MV-4-11 (cell line): ENCODE data around the gene IRX3.

Experiments
- DNase-seq: peaks from one replicate; lab custom pipeline; 2025; lab: John Stamatoyannopoulos, UW

IRX3 gene

DNA sequence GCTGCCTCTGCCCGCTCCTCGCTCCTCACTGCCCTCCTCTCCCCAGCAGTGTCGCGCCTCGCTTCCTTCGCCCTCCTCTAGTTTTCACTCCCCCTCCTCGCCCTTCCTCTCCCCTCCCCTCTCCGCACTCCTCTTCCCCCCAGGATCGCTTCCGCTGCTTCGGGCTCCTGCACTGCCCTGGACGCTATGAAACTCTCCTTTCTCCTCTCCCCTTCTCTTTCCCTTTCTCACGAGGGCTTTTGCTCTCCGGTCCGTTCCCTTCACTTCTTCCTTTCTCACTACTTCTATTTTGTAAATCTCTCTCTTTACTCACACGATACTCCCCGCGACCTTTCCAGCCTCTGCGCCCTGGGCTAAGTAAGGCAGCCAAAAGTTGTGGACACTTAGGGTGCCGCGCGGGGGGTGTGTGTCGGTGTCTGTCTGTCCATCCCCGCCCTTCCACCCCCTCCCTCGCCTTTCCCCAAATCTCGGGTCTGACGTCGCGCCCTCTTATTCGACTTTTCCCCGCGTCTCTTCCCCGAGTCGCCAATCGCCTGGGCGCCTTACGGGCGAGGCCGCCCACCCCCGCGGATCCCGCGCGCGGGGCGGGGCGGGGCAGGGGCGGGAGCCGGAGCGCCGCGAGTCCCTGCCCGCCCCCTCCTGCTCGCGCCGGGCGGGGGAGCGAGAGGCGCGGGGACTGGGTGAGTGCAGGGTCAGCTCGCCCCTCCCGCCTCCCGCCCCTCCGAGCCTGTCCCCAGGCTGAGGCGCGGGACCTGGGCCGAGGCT is at the start of gene IRX3:
TSS of gene IRX3 (minus strand) at position 422 of the 765 bp plus-strand sequence. CDS start 737 bp downstream, outside the sequence.
- peak; percentile 89 for DNase-seq

DNA sequence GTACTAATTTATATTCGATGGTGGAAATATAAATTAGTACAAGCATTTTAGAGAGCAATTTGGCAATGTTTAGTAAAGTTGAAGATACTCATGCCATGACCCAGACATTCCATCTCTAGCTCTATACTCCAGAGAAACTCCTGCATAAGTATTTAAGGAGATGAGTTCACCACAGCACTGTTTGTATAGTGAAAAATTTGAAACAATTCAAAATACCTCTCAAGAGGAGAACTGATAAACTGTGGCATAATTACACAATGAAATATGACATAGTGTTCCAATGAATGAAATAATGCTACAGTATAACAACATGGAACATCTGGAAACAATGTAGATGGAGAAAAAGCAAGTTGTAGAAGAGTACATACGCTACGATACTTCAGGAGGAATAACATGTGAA is 48.6 kb upstream of the IRX3 start:
- no peak for DNase-seq

DNA sequence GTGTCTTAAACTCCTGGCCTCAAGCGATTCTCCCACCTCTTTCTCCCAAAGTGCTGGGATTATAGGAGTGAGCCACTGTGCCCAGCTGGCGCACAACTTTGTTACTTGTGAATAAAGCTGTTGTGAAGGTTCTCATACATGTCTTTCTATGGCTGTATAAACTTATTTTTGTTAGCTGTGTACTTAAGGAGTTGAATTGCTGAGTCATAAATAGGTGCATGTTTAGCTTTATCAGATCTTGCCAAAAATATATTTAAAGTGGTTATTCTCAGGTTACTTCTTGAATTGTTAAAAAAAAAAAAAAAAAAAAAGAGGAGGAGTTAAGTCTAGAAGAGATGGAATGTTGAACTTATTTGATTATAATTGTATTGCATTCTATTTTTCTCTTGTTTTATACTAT is 47.6 kb upstream of the IRX3 start:
- no peak for DNase-seq

DNA sequence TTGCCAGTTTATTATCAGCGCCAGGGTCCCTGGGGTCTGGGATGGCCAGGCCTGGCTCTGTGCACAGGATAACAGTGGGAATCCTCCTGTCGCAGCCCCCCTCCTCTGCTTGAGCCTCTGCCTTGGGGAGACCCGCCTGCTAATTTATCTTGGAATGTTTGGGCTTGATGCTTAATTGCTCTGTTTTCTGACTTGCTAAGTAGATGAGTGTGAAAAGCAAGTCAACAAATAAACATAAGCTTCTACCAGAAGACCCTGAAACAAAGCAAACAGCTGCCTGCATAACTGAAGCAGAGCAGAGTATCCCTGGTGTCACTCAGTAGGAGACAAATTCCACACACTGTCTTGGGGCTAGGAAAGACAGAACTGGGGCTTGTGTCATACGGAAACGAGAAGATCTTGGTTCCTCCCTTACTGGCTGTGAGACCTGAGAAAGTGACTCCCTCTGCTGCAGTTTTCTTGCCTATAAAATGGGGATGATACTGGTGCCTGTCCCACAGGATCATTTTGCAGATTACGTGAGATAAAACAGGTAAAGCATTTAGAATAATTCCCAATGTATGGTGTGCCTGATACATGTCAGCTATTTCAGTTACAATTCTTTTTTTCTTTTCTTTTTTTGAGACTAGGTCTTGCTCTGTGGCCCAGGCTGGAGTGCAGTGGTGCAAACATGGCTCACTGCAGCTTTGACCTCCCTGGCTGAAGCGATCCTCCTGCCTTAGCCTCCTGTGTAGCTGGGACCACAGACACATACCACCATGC is 44.8 kb upstream of the IRX3 start:
- DNase-seq: no peak

DNA sequence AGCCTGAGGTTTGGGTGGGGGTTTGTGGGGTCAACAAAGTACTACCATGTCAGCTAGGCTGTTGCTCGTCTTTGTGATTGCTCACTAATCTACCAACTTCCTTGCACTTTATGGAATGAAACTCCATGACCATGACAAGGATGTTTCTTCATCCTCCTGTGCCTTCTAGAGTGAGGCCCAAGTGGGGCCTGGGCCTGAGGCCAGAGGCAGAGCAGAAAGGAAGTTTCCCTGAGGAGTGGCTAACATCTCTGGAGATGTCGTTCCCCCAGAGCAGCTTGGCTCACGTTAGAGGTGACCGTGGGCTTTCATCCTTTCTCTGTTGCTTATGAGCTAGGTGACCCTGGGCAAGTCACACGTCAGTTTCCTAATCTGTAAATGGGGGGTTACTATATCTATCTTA is 41.0 kb upstream of the IRX3 start:
- peak; percentile 12 for DNase-seq

DNA sequence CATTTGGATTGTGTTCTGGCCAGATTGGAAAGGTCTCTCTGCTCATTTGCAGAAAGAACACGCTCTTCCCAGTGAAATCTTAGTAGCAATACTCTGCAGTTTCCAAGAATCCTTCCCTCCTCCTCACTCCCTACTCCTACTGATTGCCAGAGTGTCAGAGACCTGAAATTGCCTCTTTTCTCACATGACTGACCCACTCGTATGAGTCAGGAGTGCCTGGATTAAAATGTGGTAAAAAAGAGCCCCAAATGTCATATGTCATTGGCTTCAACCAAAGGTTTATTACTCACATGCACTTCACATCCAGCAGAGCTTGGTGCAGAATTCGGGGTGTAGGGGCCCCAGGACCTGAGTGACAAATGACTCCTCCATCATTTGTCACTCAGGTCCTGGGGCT is 39.7 kb upstream of the IRX3 start:
- peak; percentile 81 for DNase-seq

DNA sequence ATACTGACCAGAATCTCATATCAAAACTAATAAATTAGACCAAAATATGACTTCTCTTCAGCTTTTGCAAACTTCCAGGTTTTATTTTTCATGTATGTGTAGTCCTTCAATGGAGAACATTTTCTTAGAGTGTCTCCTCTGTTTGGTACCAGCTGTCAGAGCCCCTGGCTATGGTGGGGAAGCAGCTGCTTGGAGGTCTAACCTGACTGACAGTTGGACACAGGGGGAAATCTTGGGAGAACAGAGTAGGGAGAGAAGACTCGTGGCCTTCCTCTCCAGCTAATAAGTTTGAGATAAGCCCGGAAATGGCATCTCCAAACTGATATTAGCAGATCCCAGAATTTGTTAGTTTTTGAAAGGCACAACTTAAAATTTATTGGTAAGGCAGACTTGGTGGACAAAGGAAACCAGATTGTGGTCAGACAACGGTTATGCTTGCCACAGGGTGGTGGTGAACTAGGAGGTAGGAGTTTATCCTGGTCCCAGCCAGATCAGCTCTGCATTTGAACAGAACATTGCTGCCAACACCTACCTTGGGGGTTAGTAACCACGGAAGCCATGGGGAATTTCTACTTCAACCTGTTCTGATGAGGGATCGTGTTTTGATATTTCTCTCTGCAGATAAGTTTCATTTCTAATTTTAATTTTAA is 39.2 kb upstream of the IRX3 start:
- DNase-seq: peak; percentile 32

DNA sequence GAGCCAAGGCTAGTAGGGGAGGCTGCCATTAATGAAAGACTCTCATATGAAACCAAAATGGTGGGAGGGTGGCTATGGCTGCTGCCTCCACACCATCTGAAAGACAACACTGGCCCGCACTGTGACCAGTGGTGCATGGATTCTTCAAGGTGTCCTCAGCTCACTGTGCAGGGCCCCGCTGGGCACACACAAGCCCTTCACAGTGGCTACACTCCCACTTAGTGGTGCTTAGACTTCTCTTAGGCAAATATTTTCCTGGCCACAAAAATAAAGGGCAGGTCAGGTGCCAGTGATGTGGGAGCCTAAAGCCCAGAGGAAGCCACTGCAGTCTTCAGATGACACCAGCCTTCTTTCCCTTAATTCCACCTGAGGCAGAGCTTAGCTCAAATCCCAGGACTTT is 38.1 kb upstream of the IRX3 start:
- DNase-seq: no peak

DNA sequence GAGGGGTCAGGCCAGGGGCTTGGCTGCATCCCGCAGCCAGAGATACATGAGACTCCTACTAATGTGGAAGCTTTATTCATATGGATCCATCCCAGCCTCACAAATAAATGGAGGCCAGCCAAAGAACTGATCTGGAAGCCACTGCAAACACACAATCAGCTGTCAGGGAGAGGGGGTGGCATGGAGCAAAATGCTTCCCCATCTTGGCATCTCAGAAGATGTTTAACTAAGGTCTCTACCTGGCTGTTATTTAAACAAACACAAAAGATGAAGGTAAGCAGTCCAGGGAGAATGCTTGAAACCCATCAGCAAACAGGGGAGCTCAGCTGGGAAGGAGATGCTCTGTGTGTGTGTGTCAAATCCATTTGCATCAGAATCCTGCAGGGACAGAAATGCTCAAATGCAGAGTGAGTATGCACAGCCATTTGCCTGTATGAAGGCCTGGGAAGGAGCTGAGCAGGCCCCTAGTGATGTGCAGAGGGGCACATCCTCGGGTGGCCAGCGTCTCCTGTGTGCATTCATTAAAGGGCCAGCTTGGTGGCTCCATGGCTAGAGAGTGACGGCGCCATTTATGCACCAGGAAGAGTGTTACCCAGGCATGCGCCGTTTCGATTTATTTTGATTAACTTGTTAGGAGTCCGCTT is 34.2 kb upstream of the IRX3 start:
- no peak for DNase-seq

DNA sequence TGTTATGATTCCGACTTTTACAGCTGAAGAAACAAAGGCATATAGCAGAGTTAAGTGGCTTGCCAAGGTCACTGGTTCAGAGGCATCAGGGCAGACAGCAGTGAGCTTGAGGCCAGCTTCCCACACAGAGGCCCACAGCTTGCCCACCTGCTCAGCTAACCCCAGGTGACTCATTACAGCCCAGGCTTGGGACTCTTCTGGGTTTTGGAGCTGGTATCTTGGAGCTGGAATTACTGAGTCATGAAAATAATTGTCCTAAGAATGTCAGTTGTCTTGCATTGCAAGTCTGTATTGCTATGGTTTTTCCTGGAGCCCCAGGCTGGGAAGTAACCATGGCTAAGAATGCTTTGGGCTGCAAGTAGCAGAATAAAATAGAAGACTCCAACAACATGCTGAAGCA is 32.4 kb upstream of the IRX3 start:
- DNase-seq: no peak

DNA sequence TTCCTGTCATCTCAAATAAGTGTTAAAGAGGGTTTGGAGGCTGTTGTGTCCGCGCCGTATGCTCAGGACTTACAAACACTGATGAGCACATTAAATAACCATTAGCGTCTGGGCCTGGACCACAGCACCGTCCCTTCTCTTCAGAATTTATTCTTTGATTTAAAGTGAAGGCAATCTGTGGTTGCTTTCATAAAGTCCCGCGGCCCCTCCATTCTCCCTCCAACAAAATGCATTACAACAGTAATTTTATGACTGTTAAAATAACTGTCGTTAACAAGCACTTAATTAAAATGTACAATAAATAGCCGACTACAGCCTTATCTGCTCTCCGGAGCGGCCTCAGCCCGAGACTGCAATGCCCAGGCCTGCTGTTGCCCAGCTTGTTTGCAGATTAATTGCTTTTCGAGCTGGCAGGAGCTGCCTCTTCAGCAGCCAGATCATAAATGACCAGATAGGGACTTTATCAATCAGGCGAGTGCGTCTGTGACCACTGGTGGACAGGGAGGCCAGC is 30.6 kb upstream of the IRX3 start:
- no peak for DNase-seq

DNA sequence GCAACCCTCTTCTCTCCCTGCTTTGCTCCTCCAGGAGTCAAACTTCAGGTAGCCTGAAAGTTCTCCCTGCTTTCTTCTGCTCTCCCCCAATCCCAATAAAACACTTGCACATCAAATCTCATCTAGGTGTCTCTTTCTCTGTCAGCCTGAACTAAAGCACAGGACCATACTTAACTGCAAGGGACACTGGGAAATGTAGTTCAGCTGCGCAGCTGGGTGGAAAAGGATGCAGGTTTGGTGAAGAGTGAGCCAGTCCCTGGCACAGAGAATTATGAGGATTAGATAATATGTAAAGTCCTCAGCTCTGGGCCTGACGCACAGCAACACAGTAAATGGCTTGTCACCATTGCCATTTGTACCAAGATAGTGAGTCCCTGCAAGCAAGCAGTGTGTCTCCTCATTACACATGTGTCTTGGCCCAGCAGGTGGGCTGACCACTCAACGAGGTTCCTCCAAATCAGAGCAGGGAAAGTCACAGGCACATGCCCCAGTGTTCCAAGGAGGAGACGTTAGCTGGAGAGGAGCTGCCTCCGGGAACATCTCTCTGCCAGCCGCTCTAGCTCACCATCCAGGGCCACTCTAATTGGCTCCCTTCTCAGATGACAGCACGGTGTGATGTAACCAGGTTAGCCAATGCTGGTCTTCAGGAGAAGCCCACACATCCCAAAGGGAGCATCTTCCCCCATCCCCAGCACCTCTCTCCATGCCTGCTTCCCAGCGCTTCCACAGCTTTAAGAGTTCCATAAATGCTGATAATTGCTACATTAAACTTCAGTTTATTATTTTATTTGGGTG is 29.7 kb upstream of the IRX3 start:
- DNase-seq: no peak

DNA sequence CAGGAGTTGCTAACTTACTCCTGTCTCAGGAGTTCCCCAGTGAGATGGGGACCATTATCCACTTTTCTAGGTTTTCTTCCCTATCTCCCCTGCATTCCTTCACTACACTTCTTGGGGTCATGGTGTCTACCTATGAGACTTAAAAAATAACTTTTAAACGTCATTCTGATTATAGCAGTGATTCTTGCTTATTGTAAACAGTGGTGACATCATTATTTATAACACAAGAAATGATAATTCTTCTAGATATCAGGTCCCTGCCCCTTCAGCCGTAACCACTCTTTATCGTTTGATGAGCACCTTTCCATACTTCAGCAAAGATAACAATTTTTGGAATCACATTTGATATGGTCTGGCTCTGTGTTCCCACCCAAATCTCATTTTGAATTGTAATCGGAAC is 27.2 kb upstream of the IRX3 start:
- DNase-seq: no peak

DNA sequence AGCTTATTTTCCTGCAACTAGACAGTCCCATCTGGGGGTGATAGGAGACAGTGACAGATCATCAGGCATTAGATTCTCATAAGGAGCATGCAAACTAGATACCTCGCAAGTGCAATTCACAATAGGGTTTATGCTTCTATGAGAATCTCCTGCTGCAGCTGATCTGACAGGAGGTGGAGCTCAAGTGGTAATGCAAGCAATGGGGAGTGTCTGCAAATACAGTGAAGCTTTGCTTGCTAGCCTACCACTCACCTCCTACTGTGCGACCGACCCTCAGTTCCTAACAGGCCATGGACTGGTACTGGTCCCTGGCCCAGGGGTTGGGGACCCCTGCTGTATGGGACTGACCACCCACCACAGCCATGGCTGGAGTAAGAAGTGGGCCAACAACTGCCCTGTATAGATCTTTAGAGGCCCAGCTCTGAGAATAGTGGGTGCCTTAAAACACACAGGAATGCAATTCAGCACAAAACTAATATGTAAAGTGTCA is 26.0 kb upstream of the IRX3 start:
- DNase-seq: no peak

DNA sequence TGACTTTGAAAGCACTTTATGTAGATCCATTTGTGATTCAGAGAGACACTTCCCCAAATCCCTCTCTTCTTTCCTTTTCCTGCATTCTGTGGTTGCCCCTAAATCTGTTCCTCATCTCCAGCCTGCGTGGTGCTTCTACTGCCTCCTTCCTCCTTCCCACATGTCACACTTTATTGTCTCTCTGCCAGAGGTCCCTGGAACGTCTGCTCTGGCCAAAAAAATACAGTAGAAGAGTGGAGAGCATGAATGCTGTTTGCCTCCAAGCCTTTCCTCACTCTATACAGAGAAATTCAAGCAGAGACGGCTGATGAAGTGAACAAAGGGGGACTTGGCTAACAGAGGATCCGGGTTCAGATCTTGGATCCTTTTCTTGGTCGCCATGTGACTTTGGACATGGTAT is 22.8 kb upstream of the IRX3 start:
- DNase-seq: peak; percentile 57

DNA sequence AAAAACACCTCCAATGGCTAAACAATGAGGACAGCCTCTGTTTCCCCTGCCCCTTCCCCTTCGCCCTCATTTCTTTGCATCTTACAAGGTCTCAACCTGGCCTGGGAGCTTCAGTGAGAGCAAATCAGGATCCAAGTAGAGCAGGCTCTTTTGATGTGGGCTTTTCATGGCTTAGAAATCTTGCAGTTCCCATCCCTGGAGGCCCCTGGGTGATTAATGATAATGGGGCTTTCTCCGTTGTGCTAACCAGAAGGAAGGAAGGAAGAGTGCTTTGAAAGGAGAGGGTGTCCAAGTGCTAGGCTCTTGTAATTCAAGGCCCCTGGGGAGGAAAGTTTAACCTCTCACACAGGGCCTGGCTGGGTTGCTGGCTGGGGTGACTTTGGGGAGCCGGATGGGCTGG is 18.5 kb upstream of the IRX3 start:
- no peak for DNase-seq

DNA sequence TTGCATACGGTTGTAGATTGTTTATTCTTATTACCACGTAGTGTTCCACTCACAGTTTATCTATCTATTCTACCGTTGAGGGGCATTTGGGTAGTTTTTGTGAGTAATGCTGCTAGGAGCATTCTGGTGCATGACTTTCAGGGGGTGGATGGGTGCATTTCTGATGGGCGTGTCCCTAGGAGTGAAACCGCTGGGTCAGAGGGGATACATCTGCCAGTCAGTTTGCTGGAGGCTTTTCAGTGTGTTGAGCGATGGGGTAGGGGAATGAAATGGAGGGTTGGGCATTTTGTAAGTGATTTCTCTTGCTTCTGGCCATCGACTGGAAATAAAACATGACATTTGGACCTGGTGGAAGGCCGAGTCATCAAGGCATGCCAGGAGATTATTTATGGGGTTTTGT is 17.0 kb upstream of the IRX3 start:
- DNase-seq: no peak

DNA sequence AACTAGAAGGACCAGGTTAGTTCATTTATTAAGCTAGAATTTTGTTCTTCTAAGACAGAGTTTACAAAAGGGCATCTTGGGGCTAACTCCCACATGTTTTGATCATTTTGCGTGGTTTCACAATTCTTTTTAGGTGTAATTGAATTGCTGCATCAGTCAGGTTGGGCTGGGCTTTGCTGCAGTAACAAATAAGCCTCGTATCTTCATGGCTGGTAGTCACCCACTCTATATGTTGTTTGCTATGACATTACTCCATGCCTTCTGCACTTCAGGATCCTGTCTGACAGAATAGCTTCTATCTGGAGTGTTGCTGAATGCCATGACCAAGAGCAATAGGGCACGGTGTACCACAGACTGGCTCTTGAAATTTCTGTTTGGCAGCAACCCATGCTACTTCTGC is 10.6 kb upstream of the IRX3 start:
- DNase-seq: no peak

DNA sequence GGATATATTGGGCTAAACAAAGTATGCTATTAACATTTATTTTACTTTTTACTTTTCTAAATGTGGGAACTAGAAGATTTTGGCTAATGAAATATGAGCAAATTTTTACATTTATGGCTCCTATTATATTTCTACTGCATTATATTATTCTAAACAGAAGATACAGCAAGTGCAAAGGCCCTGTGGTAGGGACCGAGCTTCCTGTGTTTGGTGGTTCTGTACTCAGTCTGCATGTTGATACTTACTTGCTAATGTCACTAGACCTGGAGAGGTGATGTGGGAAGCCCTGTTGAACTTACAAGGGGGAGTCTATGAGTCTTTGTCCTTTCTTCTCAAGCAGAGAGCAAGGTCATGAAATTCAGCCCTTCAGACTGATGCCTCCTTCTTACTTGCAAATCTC is 10.0 kb upstream of the IRX3 start:
- no peak for DNase-seq

DNA sequence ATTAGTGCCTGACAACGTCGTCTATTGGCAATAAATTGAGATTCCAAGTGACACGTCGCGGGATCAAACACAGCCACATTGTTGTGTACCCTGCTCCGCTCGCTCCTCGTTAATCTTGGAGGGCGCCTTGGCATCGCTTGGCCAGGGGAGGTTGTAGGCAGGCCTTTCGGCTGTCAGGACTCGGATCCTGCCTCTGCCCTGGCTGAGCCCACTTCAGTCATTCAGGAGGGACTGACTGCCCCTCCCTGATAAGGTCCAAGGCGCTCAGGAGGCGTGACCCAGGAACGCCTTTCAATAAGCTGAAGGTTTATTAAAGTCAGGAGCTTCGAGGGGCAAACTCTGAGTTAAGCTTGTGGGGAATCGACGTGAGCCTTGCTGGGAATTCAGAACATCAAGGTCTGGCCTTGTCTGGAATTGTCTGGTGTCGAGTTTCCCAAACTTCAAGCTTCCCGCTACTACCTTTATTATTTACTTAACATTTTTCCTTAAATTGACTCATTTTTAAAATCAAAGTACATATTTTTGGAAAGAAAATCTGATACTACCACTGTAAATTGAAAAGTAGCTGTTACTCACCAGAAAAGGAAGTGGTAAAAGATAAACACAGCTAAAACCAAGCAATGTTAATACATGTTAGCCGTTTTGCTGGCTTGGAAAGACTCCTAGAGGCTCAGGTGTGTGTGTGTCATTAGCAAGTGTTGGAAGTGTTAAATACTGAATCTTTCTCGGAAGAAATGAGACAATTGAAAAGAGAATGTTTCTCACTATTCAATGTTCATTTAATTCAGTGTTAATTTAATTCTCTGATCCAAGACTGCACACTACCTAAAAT is 5.3 kb upstream of the IRX3 start:
- DNase-seq: no peak
